ENCODE results near the gene CCDC85C. TPM values are rescaled to one million over a fixed set of nuclear protein-coding genes. Genes with fewer than 3 reads are reported as not detected.
A peak's percentile ranks its signal among the peaks of the same experiment; 100 is the strongest.

Gene CCDC85C
- total and polyA plus RNA-seq, 2 of the 4 experiments (the other 2 are of a cell fraction), result 16.0 to 19.0 TPM

DNA sequence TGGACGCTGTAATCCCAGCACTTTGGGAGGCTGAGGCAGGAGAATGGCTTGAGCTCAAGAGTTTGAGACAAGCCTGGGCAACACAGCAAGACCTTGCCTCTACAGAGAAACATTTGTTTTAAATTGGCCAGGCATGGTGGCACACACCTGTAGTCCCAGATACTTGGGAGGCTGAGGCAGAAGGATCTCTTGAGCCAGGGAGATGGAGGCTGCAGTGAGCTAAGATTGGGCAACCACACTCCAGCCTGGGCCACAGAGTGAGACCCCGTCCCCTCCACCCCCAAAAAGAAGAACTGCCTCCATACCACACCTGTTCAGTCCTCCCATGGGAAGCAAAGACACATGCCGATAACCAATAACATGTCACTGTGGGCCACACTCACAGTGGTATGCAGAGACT is 19.2 kb downstream of the CCDC85C start (continued):
- TF ChIP-seq USF2 (IDR thresholded peaks at IDR 0.05; ENCODE audit: low read depth, low read length) (no peak), CEBPB (IDR thresholded peaks at IDR 0.05; ENCODE audit: low read depth, low read length) (no peak)

GRCh38 chr14:99581938-99582337 is 22.1 kb downstream of the CCDC85C start:
- H3K9me1 ChIP-seq (ENCODE audit: insufficient read depth, low read length), result peaks cover 46% of the 10 kb centered on the region
- WGBS, 2 experiments (ENCODE audit: extremely low coverage in 2 of 2, insufficient read length in 1 of 2), result 89% methylated on average over 10 of the region's 11 CpGs; no CpG with 5 or more reads in 1 of the 2 experiments
- BruUV-seq (replicated peaks), result no TSS peak

More at GRCh38 chr14:99581938-99582337, 22.1 kb downstream of the CCDC85C start:
- in situ Hi-C loops (cut with MboI; ENCODE audit: low sequenced_read_pairs) (no loop called here), intact Hi-C loops (cut with micrococcal nuclease) (no loop called here), dilution Hi-C loops (cut with HindIII; ENCODE audit: low sequenced_read_pairs, unreplicated experiment) (no loop called here)
- H3K18ac ChIP-seq (ENCODE audit: low read depth, low read length), result no peak overlapping the region
- H3K27ac ChIP-seq (ENCODE audit: insufficient read depth, low read length), result no peak overlapping the region
- DNase-seq (no peak), ATAC-seq (ENCODE audit: low read depth) (no peak)
- no peak overlapping the region for H4K8ac ChIP-seq (ENCODE audit: low read depth in 2 of 2, low read length in 2 of 2)
- peak overlapping the region; percentile 43; the same call in 1 of the 2 replicates for H4K91ac ChIP-seq (ENCODE audit: insufficient read depth, low read depth, low read length)
- peaks cover 57 to 93% of the 10 kb centered on the region in 2 experiments for H3K79me1 ChIP-seq (ENCODE audit: low read depth in 1 of 2, low read length in 2 of 2)
- no peak overlapping the region for H3K4me2 ChIP-seq (ENCODE audit: low read depth, low read length)
- H2BK20ac ChIP-seq (ENCODE audit: low read depth, low read length), result no peak overlapping the region
- 0 out of 3 replicates have a peak overlapping the region, but pooled peaks have one; percentile 37 for H2BK15ac ChIP-seq (ENCODE audit: low read depth, low read length)
- peak overlapping the region; percentile 75; the same call in 1 of the 2 replicates for H2AK5ac ChIP-seq (ENCODE audit: low read depth, low read length)
- H3K9me3 ChIP-seq (ENCODE audit: control insufficient read depth, insufficient read depth, low read length), result no peaks in the 10 kb centered on the region
- H3K56ac ChIP-seq (ENCODE audit: extremely low read depth, insufficient read depth, low read length), result no peak overlapping the region
- H4K5ac ChIP-seq (ENCODE audit: low read depth, low read length), result no peak overlapping the region
- H3K4ac ChIP-seq (ENCODE audit: low read depth, low read length), result peak overlapping the region; percentile 58; the same call in 1 of the 2 replicates
- H3K36me3 ChIP-seq (ENCODE audit: control insufficient read depth, insufficient read depth, low read length), result no peaks in the 10 kb centered on the region
- H3K4me1 ChIP-seq (ENCODE audit: control insufficient read depth, insufficient read depth, low read length), result peaks cover 39% of the 10 kb centered on the region
- H2AFZ ChIP-seq (replicated peaks; ENCODE audit: low read length, poor library complexity), result no peak overlapping the region
- no peaks in the 10 kb centered on the region for H3K27me3 ChIP-seq (ENCODE audit: control insufficient read depth, insufficient read depth, low read length)
- no peak overlapping the region for H3K9ac ChIP-seq (ENCODE audit: low read depth, low read length)
- H2BK5ac ChIP-seq (ENCODE audit: low read depth, low read length, poor library complexity, severe bottlenecking), result no peak overlapping the region
- CTCF ChIA-PET, result no interaction called here
- POLR2A ChIA-PET (ENCODE audit: unreplicated experiment), result no interaction called here
- TF ChIP-seq RCOR1 (IDR thresholded peaks at IDR 0.05; ENCODE audit: insufficient replicate concordance, low read length) (no peak), RFX5 (IDR thresholded peaks at IDR 0.05; ENCODE audit: low read depth, low read length) (no peak), BHLHE40 (IDR thresholded peaks at IDR 0.05; ENCODE audit: low read depth, low read length) (no peak)
- TF ChIP-seq, protein P1, sequence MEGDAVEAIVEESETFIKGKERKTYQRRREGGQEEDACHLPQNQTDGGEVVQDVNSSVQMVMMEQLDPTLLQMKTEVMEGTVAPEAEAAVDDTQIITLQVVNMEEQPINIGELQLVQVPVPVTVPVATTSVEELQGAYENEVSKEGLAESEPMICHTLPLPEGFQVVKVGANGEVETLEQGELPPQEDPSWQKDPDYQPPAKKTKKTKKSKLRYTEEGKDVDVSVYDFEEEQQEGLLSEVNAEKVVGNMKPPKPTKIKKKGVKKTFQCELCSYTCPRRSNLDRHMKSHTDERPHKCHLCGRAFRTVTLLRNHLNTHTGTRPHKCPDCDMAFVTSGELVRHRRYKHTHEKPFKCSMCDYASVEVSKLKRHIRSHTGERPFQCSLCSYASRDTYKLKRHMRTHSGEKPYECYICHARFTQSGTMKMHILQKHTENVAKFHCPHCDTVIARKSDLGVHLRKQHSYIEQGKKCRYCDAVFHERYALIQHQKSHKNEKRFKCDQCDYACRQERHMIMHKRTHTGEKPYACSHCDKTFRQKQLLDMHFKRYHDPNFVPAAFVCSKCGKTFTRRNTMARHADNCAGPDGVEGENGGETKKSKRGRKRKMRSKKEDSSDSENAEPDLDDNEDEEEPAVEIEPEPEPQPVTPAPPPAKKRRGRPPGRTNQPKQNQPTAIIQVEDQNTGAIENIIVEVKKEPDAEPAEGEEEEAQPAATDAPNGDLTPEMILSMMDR (conservative IDR thresholded peaks at IDR 0.05; ENCODE audit: low read depth, low read length), result no peak
- H2BK120ac ChIP-seq (ENCODE audit: low read depth, low read length), result peak overlapping the region; percentile 84
- no peak overlapping the region for H3K4me3 ChIP-seq (ENCODE audit: insufficient read depth, low read depth, low read length)
- H4K20me1 ChIP-seq (ENCODE audit: insufficient read depth, low read length), result peaks cover 8% of the 10 kb centered on the region
- peak overlapping the region; percentile 60 for H2AK9ac ChIP-seq (replicated peaks; ENCODE audit: low read depth, low read length, poor library complexity)
- no peak overlapping the region for H3K14ac ChIP-seq (replicated peaks; ENCODE audit: low read depth, low read length)
- H3K23ac ChIP-seq (ENCODE audit: low read depth, low read length), result no peak overlapping the region
